Activated CD8-positive, alpha-beta T cell treated with anti-CD3 and anti-CD28 coated beads for 36 hours (primary cell): ENCODE data around the gene GPANK1. TPM values are rescaled to one million over a fixed set of nuclear protein-coding genes. Genes with fewer than 3 reads are reported as not detected.

ENCODE experiments used
- ATAC-seq: fragments of 200-7000 bp; cut with Tn5 transposase; one replicate; pipeline ENCODE4 v1.10.0; 2021; ENCODE audit warnings: mild to moderate bottlenecking, moderate library complexity
- CTCF ChIA-PET: fragments of 350-600 bp; sonication (Branson Sonifier 250); formaldehyde crosslinking; loops from one replicate; lab custom pipeline; 2021; ENCODE audit warnings: antibody characterized with exemption; lab: Charles Lee
- POLR2A ChIA-PET: fragments of 350-600 bp; sonication (Branson Sonifier 250); formaldehyde crosslinking; loops from one replicate; lab custom pipeline; 2021; ENCODE audit warnings: antibody characterized with exemption; lab: Charles Lee
- DNase-seq: peaks from one replicate; pipeline ENCODE4 v3.0.0-alpha.2; 2020
- H3K27ac Mint-ChIP-seq: one replicate; pipeline ENCODE4 v1.8.0; 2021; ENCODE audit warnings: mild to moderate bottlenecking, mixed read lengths
- H3K27me3 Mint-ChIP-seq: one replicate; pipeline ENCODE4 v1.8.0; 2021; ENCODE audit warnings: mixed read lengths
- H3K36me3 Mint-ChIP-seq: one replicate; pipeline ENCODE4 v1.8.0; 2021; ENCODE audit warnings: low read depth, mixed read lengths
- H3K4me1 Mint-ChIP-seq: one replicate; pipeline ENCODE4 v1.8.0; 2021; ENCODE audit warnings: low read depth, mixed read lengths
- H3K4me3 Mint-ChIP-seq: one replicate; pipeline ENCODE4 v1.8.0; 2021; ENCODE audit warnings: mild to moderate bottlenecking, moderate library complexity, mixed read lengths
- H3K9me3 Mint-ChIP-seq: one replicate; pipeline ENCODE4 v1.8.0; 2021; ENCODE audit warnings: mixed read lengths
- CTCF ChIP-seq: fragments of 200-600 bp; IDR thresholded peaks from one replicate; pipeline ENCODE4 v1.8.0; 2022; ENCODE audit warnings: antibody characterized with exemption, mild to moderate bottlenecking
- intact Hi-C: fragments of 100-400 bp; cut with micrococcal nuclease; formaldehyde crosslinking; loops from one replicate; pipeline ENCODE4 v1.10.0; 2022
- total RNA-seq, 2 experiments: library from RNA; stranded (reverse); gene quantifications; one replicate each; pipeline ENCODE4 v1.2.3, GENCODE V29; 2021

Gene GPANK1
- total RNA-seq, 2 experiments from 2014 or later: 29.4 to 30.9 TPM

DNA sequence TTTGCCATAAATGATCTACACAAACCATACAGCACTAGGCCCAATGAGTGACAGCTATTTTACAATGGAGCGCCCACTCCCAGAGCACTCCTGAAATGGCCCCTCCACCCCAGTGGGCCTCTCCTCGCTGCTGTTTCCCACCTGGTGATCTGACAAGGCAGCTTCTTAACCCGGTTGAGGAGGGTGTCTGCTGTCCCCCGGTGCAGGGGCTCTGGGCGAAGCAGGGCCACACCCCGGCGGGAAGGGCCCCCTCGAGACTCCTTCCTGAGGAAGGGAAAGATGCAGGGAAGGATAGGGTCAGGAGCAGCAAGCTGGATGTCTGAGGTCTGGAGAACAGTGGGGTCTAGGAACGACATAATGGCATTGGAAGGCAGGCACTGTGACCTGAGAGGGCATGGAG is 28.1 kb upstream of the GPANK1 start:
- H3K27ac Mint-ChIP-seq: no peak overlapping the region
- H3K4me3 Mint-ChIP-seq: no peak overlapping the region
- peaks cover 22% of the 10 kb centered on the region for H3K36me3 Mint-ChIP-seq
- ATAC-seq (no peak), DNase-seq (no peak)
- H3K27me3 Mint-ChIP-seq: no peaks in the 10 kb centered on the region
- ChIA-PET POLR2A (interaction anchor here (0.9 to 2.4 kb wide), 2 partner anchors 9 to 47 kb away, joined by 3 to 6 read pairs; partner anchors contain the start of gene MSH5), CTCF (interaction anchor here (1.7 kb wide), 1 partner anchor 77 kb away, joined by 4 read pairs; no protein-coding TSS in a partner anchor)
- no peaks in the 10 kb centered on the region for H3K9me3 Mint-ChIP-seq
- TF ChIP-seq CTCF: no peak
- H3K4me1 Mint-ChIP-seq: peaks cover 12% of the 10 kb centered on the region
- intact Hi-C loops: no loop called here

GRCh38 chr6:31692353-31692752 is 27.6 kb upstream of the GPANK1 start:
- H3K4me3 Mint-ChIP-seq: no peak overlapping the region
- CTCF ChIA-PET: interaction anchor here (1.7 kb wide), 1 partner anchor 77 kb away, joined by 4 read pairs; no protein-coding TSS in a partner anchor
- H3K4me1 Mint-ChIP-seq: peaks cover 7% of the 10 kb centered on the region
- no peak for TF ChIP-seq CTCF
- H3K9me3 Mint-ChIP-seq: no peaks in the 10 kb centered on the region
- ATAC-seq: no peak
- H3K36me3 Mint-ChIP-seq: peaks cover 20% of the 10 kb centered on the region
- no peaks in the 10 kb centered on the region for H3K27me3 Mint-ChIP-seq
- intact Hi-C loops: no loop called here
- H3K27ac Mint-ChIP-seq: no peak overlapping the region
- no peak for DNase-seq
- POLR2A ChIA-PET: interaction anchor here (0.9 to 2.4 kb wide), 2 partner anchors 10 to 48 kb away, joined by 3 to 6 read pairs; partner anchors contain the start of gene MSH5

- Mint-ChIP-seq H3K27ac (no peak overlapping the region), H3K27me3 (no peaks in the 10 kb centered on the region), H3K4me1 (peaks cover 5% of the 10 kb centered on the region), H3K9me3 (no peaks in the 10 kb centered on the region), H3K36me3 (peaks cover 14% of the 10 kb centered on the region), H3K4me3 (no peak overlapping the region)
- intact Hi-C loops: no loop called here
- DNase-seq: no peak
- no peak for ATAC-seq
- POLR2A ChIA-PET: interaction anchor here (0.7 to 2.4 kb wide), 5 partner anchors 10 to 48 kb away, joined by 3 to 6 read pairs (median 3); partner anchors contain the start of gene MSH5
- TF ChIP-seq CTCF: no peak
- CTCF ChIA-PET: interaction anchor here (1.4 to 2.3 kb wide), 4 partner anchors 9 to 78 kb away, joined by 4 to 9 read pairs (median 8); partner anchors contain the start of gene LY6G5C
These were observed 26.8 kb upstream of the GPANK1 start for GRCh38 chr6:31691564-31692108.

DNA sequence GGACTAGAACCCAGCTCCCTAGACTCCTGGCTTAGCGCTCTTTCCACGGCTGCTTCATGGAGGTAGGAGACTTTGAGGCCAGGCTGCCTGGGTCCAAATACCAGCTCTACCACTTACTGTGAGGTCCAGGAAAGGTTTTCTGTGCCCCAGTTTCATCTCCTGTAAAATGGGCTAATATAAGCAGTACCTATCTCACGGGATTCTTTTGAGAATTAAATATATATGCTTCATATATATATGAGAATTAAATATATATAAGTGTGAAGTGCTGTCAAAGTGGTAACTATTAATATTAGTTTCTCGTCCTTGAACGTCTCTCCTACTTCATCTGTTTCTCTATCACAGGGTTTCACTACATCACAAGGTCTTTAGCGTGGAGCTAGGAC is 26.3 kb upstream of the GPANK1 start:
- ATAC-seq (no peak), DNase-seq (no peak)
- intact Hi-C loops: no loop called here
- ChIA-PET CTCF (interaction anchor here (1.1 to 2.3 kb wide), 8 partner anchors 9 to 139 kb away, joined by 3 to 9 read pairs (median 5); partner anchors contain the start of gene LY6G5C), POLR2A (interaction anchor here (0.7 to 2.4 kb wide), 5 partner anchors 17 to 49 kb away, joined by 3 to 6 read pairs (median 3); partner anchors contain the start of gene MSH5)
- peaks cover 5% of the 10 kb centered on the region for H3K4me1 Mint-ChIP-seq
- no peaks in the 10 kb centered on the region for H3K9me3 Mint-ChIP-seq
- no peak for TF ChIP-seq CTCF
- H3K27ac Mint-ChIP-seq: no peak overlapping the region
- peaks cover 17% of the 10 kb centered on the region for H3K36me3 Mint-ChIP-seq
- no peak overlapping the region for H3K4me3 Mint-ChIP-seq
- H3K27me3 Mint-ChIP-seq: no peaks in the 10 kb centered on the region
